GM23248 (cell line): Measurements from ENCODE around the gene AGAP1. TPM values are rescaled to one million over a fixed set of nuclear protein-coding genes. Genes with fewer than 3 reads are reported as not detected.

Experiments used
- DNase-seq: peaks from one replicate; pipeline ENCODE4 v3.0.0-alpha.2; 2015
- H2AFZ ChIP-seq: fragments of 200-600 bp; sonication (generic); 2 replicates; pipeline ENCODE4 v1.6.1; 2016; ENCODE audit warnings: antibody characterized with exemption
- H3F3A ChIP-seq: fragments of 200-600 bp; sonication (generic); 2 replicates; pipeline ENCODE4 v1.6.1; 2016; ENCODE audit warnings: mild to moderate bottlenecking, antibody characterized with exemption, mixed run types; ENCODE audit not compliant: insufficient read depth
- H3K27ac ChIP-seq: fragments of 200-600 bp; sonication (generic); 2 replicates; pipeline ENCODE4 v1.5.1; 2016; ENCODE audit warnings: mild to moderate bottlenecking
- H3K27me3 ChIP-seq: fragments of 200-600 bp; sonication (generic); replicated peaks from 2 replicates; pipeline ENCODE4 v1.6.1; 2016; ENCODE audit warnings: mild to moderate bottlenecking; ENCODE audit not compliant: insufficient read depth
- H3K36me3 ChIP-seq: fragments of 200-600 bp; sonication (generic); 2 replicates; pipeline ENCODE4 v1.6.1; 2016; ENCODE audit warnings: low read depth, mild to moderate bottlenecking
- H3K4me1 ChIP-seq: fragments of 200-600 bp; sonication (generic); 2 replicates; pipeline ENCODE4 v1.6.1; 2016; ENCODE audit warnings: mild to moderate bottlenecking; ENCODE audit not compliant: insufficient read depth
- H3K4me2 ChIP-seq: fragments of 200-600 bp; sonication (generic); one replicate; pipeline ENCODE4 v1.6.1; 2016; ENCODE audit warnings: mild to moderate bottlenecking; ENCODE audit not compliant: unreplicated experiment
- H3K4me3 ChIP-seq: fragments of 200-600 bp; sonication (generic); 2 replicates; pipeline ENCODE4 v1.5.1; 2016; ENCODE audit warnings: mild to moderate bottlenecking
- H3K79me2 ChIP-seq: fragments of 200-600 bp; sonication (generic); 2 replicates; pipeline ENCODE4 v1.6.1; 2016; ENCODE audit warnings: mild to moderate bottlenecking; ENCODE audit not compliant: insufficient read depth
- H3K9ac ChIP-seq: fragments of 200-600 bp; sonication (generic); 2 replicates; pipeline ENCODE4 v1.6.1; 2016; ENCODE audit warnings: mild to moderate bottlenecking
- H3K9me2 ChIP-seq: fragments of 200-600 bp; sonication (generic); 2 replicates; pipeline ENCODE4 v1.6.1; 2016; ENCODE audit warnings: mixed run types, mild to moderate bottlenecking, moderate library complexity; ENCODE audit not compliant: insufficient read depth
- H3K9me3 ChIP-seq: fragments of 200-600 bp; sonication (generic); one replicate; pipeline ENCODE4 v1.6.1; 2017; ENCODE audit warnings: low read depth
- H4K20me1 ChIP-seq: fragments of 200-600 bp; sonication (generic); 2 replicates; pipeline ENCODE4 v1.6.0; 2016; ENCODE audit not compliant: insufficient read depth
- EZH2 ChIP-seq: fragments of 200-600 bp; sonication (generic); IDR thresholded peaks from 2 replicates; pipeline ENCODE4 v1.6.1; 2018; ENCODE audit warnings: antibody characterized with exemption, mild to moderate bottlenecking; ENCODE audit not compliant: insufficient read depth, poor library complexity, severe bottlenecking
- EZH2phosphoT487 ChIP-seq: fragments of 200-600 bp; sonication (generic); IDR thresholded peaks from 2 replicates; pipeline ENCODE4 v1.6.1; 2018; ENCODE audit warnings: antibody characterized with exemption, moderate library complexity, mild to moderate bottlenecking, low read depth; ENCODE audit not compliant: insufficient read depth
- WGBS, 2 experiments: methylation state at CpG; one replicate each; pipeline ENCODE4 v1.1.6; 2015 to 2017; ENCODE audit warnings: low lambda C conversion rate in 2 of 2, low coverage in 1 of 2; ENCODE audit errors: missing lambda C conversion rate in 2 of 2; 5-methylcytosine and 5-hydroxymethylcytosine counted together
- in situ Hi-C: fragments of 300-500 bp; cut with MboI; formaldehyde crosslinking; loops from 2 replicates; pipeline ENCODE4 v1.15.0; 2020
- polyA plus RNA-seq: library from polyadenylated mRNA; unstranded; fragments of >200 nt; fragmentation: Nextera tagmentation; extraction: Ambion mirVana; gene quantifications from 2 replicates; pipeline ENCODE4 v1.2.1, GENCODE V29; 2016
- total RNA-seq: library from RNA; depleted of rRNA; stranded (reverse); fragments of >200 nt; shearing (Covaris generic); gene quantifications from 2 replicates; pipeline ENCODE4 v1.2.3, GENCODE V29; 2014

Gene AGAP1
- total and polyA plus RNA-seq, 2 experiments from 2014 or later, result 2.2 to 9.9 TPM

- in situ Hi-C loops, result no loop called here
- Histone ChIP-seq H3K27me3 (no peaks in the 10 kb centered on the region), H3K4me3 (no peak overlapping the region), H4K20me1 (no peaks in the 10 kb centered on the region), H3K36me3 (no peaks in the 10 kb centered on the region), H3K4me2 (no peak overlapping the region), H3K79me2 (no peaks in the 10 kb centered on the region), H3K4me1 (no peaks in the 10 kb centered on the region), H2AFZ (no peak overlapping the region), H3F3A (no peaks in the 10 kb centered on the region), H3K9me2 (no peaks in the 10 kb centered on the region), H3K9ac (no peak overlapping the region), H3K9me3 (no peaks in the 10 kb centered on the region), H3K27ac (no peak overlapping the region)
- WGBS, 2 experiments, result 95 to 97% methylated on average over 10 of the region's 10 CpGs
- TF ChIP-seq EZH2phosphoT487, result no peak
- TF ChIP-seq EZH2, result no peak
- no peak for DNase-seq
Observed at GRCh38 chr2:235952714-235953113, 458.9 kb downstream of the AGAP1 start.

GRCh38 chr2:235954281-235954680 is 460.4 kb downstream of the AGAP1 start:
- Histone ChIP-seq H2AFZ (no peak overlapping the region), H3K9me3 (no peaks in the 10 kb centered on the region), H3K79me2 (no peaks in the 10 kb centered on the region), H3K27ac (no peak overlapping the region), H3K9me2 (no peaks in the 10 kb centered on the region), H3F3A (no peaks in the 10 kb centered on the region), H3K9ac (no peak overlapping the region), H3K4me2 (no peak overlapping the region), H3K4me3 (no peak overlapping the region), H3K4me1 (no peaks in the 10 kb centered on the region), H3K27me3 (no peaks in the 10 kb centered on the region), H4K20me1 (no peaks in the 10 kb centered on the region), H3K36me3 (no peaks in the 10 kb centered on the region)
- in situ Hi-C loops, result no loop called here
- 93 to 94% methylated on average over 10 of the region's 10 CpGs for WGBS, 2 experiments
- no peak for TF ChIP-seq EZH2phosphoT487
- TF ChIP-seq EZH2, result no peak
- DNase-seq, result no peak

DNA sequence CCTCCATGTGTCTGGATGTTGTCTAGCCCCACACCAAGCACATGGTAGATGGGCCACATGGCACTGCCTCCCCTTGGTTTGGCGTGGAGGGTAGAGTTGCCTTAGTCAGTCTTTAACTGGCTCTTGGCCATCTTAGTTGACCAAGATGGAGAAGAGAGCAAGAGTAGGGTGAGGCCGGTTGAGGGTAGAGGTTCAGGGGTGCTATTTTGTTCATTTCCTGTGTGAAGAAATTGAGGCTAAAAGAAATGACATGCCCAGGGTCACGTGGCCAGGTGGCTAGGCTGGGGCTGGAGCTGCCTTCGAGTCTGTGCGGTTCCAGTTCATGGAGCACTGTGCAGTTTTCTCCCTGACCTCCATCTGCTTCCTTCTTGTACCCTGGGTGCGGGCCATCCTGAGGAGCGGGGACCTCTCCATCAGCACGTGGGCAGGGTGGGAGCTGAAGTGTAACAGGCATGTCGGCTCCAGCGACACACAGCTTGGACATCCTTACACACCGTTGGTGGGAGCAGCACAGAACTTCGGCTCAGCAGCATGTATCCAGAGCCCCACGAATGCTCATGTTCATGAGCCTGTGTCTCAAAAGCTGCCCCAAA is 461.1 kb downstream of the AGAP1 start:
- Histone ChIP-seq H2AFZ (no peak overlapping the region), H3F3A (no peaks in the 10 kb centered on the region), H3K9ac (no peak overlapping the region), H3K79me2 (no peaks in the 10 kb centered on the region), H3K4me3 (no peak overlapping the region), H3K4me1 (no peaks in the 10 kb centered on the region), H4K20me1 (no peaks in the 10 kb centered on the region), H3K4me2 (no peak overlapping the region), H3K27me3 (no peaks in the 10 kb centered on the region), H3K9me2 (no peaks in the 10 kb centered on the region), H3K27ac (no peak overlapping the region), H3K9me3 (no peaks in the 10 kb centered on the region), H3K36me3 (no peaks in the 10 kb centered on the region)
- in situ Hi-C loops, result no loop called here
- WGBS, 2 experiments, result 91 to 94% methylated on average over 13 of the region's 13 CpGs
- no peak for TF ChIP-seq EZH2
- TF ChIP-seq EZH2phosphoT487, result no peak
- no peak for DNase-seq

DNA sequence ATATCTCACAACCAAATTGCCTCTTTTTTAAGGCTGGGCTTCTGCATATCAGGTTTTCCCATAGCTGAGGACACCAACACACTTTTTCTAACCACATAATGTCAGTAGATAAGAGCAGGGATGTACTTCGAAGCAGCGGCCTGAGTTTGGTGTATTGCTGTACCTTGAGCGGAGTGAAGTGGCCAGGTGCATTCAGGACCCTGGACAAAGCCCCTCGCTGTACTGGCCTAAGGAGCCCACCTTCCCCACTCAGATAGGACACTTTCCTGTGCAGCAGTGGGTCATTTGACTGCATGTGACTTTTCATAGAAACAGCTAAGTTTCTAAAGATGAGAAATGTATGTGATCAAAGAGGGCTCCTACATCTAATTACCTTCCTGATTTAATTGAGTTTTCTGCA is 461.8 kb downstream of the AGAP1 start:
- Histone ChIP-seq H4K20me1 (no peaks in the 10 kb centered on the region), H3K4me3 (no peak overlapping the region), H3K27me3 (no peaks in the 10 kb centered on the region), H3K9me2 (no peaks in the 10 kb centered on the region), H3K9ac (no peak overlapping the region), H3K27ac (no peak overlapping the region), H3K36me3 (no peaks in the 10 kb centered on the region), H2AFZ (no peak overlapping the region), H3F3A (no peaks in the 10 kb centered on the region), H3K79me2 (no peaks in the 10 kb centered on the region), H3K4me2 (no peak overlapping the region), H3K4me1 (no peaks in the 10 kb centered on the region), H3K9me3 (no peaks in the 10 kb centered on the region)
- no peak for DNase-seq
- WGBS, 2 experiments, result 98% methylated on average over 4 of the region's 4 CpGs
- in situ Hi-C loops, result no loop called here
- TF ChIP-seq EZH2phosphoT487 (no peak), EZH2 (no peak)
